Measurements from ENCODE around the gene CFAP107. TPM values are rescaled to one million over a fixed set of nuclear protein-coding genes. Genes with fewer than 3 reads are reported as not detected.

Gene CFAP107
- total and polyA plus RNA-seq, 11 donors: not detected

GRCh38 chr1:12764016-12764415 is 18.0 kb downstream of the CFAP107 start:
- no peak overlapping the region for H3K27ac ChIP-seq
- WGBS, 4 donors: 56 to 62% (median 61%) methylated on average over 5 of the region's 5 CpGs
- H3K36me3 ChIP-seq: no peaks in the 10 kb centered on the region
- no peaks in the 10 kb centered on the region for H3K4me1 ChIP-seq
- ATAC-seq (no peak), DNase-seq (no peak)
- intact Hi-C loops (cut with DNase I): no loop called here
- H3K27me3 ChIP-seq: peaks cover 0 to 33% (median 4%) of the 10 kb centered on the region in 9 donors
- no peak overlapping the region for H3K4me3 ChIP-seq
- H3K9me3 ChIP-seq: peaks cover 0 to 3% (median 0%) of the 10 kb centered on the region in 12 donors
- TF ChIP-seq CTCF (IDR thresholded peaks at IDR 0.05): no peak
- no peak for TF ChIP-seq POLR2A (IDR thresholded peaks at IDR 0.05)

- no peak for DNase-seq
- H3K27ac ChIP-seq: no peak overlapping the region
- H3K9me3 ChIP-seq: peaks cover 0 to 3% (median 0%) of the 10 kb centered on the region in 12 donors
- ATAC-seq: no peak
- no peaks in the 10 kb centered on the region for H3K4me1 ChIP-seq
- TF ChIP-seq CTCF (IDR thresholded peaks at IDR 0.05) (no peak), POLR2A (IDR thresholded peaks at IDR 0.05) (no peak)
- no peaks in the 10 kb centered on the region for H3K36me3 ChIP-seq
- WGBS, 4 donors: 18 to 65% (median 55%) methylated on average over 2 of the region's 2 CpGs
- intact Hi-C loops (cut with DNase I): no loop called here
- no peak overlapping the region for H3K4me3 ChIP-seq
- H3K27me3 ChIP-seq: peaks cover 0 to 42% (median 12%) of the 10 kb centered on the region in 9 donors
Measured at GRCh38 chr1:12769031-12769430, 23.0 kb downstream of the CFAP107 start.

- TF ChIP-seq POLR2A (IDR thresholded peaks at IDR 0.05) (no peak), CTCF (IDR thresholded peaks at IDR 0.05) (no peak)
- no peak overlapping the region for H3K27ac ChIP-seq
- intact Hi-C loops (cut with DNase I): no loop called here
- peaks cover 0 to 4% (median 0%) of the 10 kb centered on the region in 12 donors for H3K9me3 ChIP-seq
- no peaks in the 10 kb centered on the region for H3K36me3 ChIP-seq
- no peaks in the 10 kb centered on the region for H3K4me1 ChIP-seq
- no peak for DNase-seq
- H3K27me3 ChIP-seq: peaks cover 0 to 42% (median 12%) of the 10 kb centered on the region in 9 donors
- ATAC-seq: no peak
- H3K4me3 ChIP-seq: no peak overlapping the region
- WGBS, 4 donors: 48 to 55% (median 52%) methylated on average over 6 to 7 of the region's 7 CpGs
Measured at GRCh38 chr1:12769976-12770505, 24.0 kb downstream of the CFAP107 start.

- Histone ChIP-seq H3K9me3 (peaks cover 0 to 4% (median 0%) of the 10 kb centered on the region in 12 donors), H3K4me1 (no peaks in the 10 kb centered on the region), H3K36me3 (no peaks in the 10 kb centered on the region), H3K4me3 (no peak overlapping the region), H3K27ac (no peak overlapping the region), H3K27me3 (peaks cover 0 to 42% (median 12%) of the 10 kb centered on the region in 9 donors)
- ATAC-seq (no peak), DNase-seq (no peak)
- intact Hi-C loops (cut with DNase I): no loop called here
- WGBS, 4 donors: 66 to 80% (median 73%) methylated on average over 2 of the region's 2 CpGs
- TF ChIP-seq CTCF (IDR thresholded peaks at IDR 0.05) (no peak), POLR2A (IDR thresholded peaks at IDR 0.05) (no peak)
Measured at GRCh38 chr1:12770620-12771019, 24.6 kb downstream of the CFAP107 start.
